Gastroesophageal sphincter (tissue), 4 donors: ENCODE results near the gene KAT2A. TPM values are rescaled to one million over a fixed set of nuclear protein-coding genes. Genes with fewer than 3 reads are reported as not detected.

Source experiments
- ATAC-seq: fragments of 150-250 bp; one replicate; pipeline ENCODE4 v1.9.1; 2016; ENCODE audit warnings: mild to moderate bottlenecking, moderate library complexity
- H3K27ac ChIP-seq, 4 donors: fragments of 200-600 bp; sonication (generic) in 3 of 4; 1 replicate in 3 of 4; 2 replicates in 1 of 4; pipeline ENCODE4 v1.5.1; 2016 to 2019
- H3K27me3 ChIP-seq: fragments of 200-600 bp; sonication (generic); one replicate; pipeline ENCODE4 v1.5.1; 2019
- H3K36me3 ChIP-seq, 2 donors: fragments of 200-600 bp; sonication (generic); one replicate each; pipeline ENCODE4 v1.5.1; 2019; ENCODE audit warnings: control low read depth in 1 of 2
- H3K4me1 ChIP-seq, 3 donors: fragments of 200-600 bp; sonication (generic); 1 replicate in 2 of 3; 2 replicates in 1 of 3; pipeline ENCODE4 v1.5.1; 2016 to 2019; ENCODE audit warnings: control low read depth in 2 of 3
- H3K4me3 ChIP-seq, 2 donors: fragments of 200-600 bp; sonication (generic); one replicate each; pipeline ENCODE4 v1.5.1; 2019; ENCODE audit warnings: mild to moderate bottlenecking in 1 of 2, moderate library complexity in 1 of 2
- H3K9me3 ChIP-seq, 3 donors: fragments of 200-600 bp; sonication (generic); one replicate each; pipeline ENCODE4 v1.5.1; 2017 to 2019; ENCODE audit warnings: control low read depth in 2 of 3
- CTCF ChIP-seq, 4 experiments: fragments of 200-600 bp in 2 of 4; fragments of 450-650 bp in 2 of 4; sonication (generic) in 1 of 4; IDR thresholded peaks; one replicate each; pipeline ENCODE4 v1.5.1; 2017 to 2019; ENCODE audit warnings: antibody characterized with exemption in 4 of 4, mild to moderate bottlenecking in 2 of 4, moderate library complexity in 2 of 4
- EP300 ChIP-seq: sonication (generic); formaldehyde crosslinking; IDR thresholded peaks from one replicate; pipeline ENCODE4 v1.6.1; 2017; ENCODE audit warnings: antibody characterized with exemption, mild to moderate bottlenecking
- POLR2A ChIP-seq, 2 donors: fragments of 450-650 bp; IDR thresholded peaks; one replicate each; pipeline ENCODE4 v1.6.1; 2017; ENCODE audit warnings: antibody characterized with exemption in 2 of 2, mild to moderate bottlenecking in 2 of 2, moderate library complexity in 1 of 2
- POLR2AphosphoS5 ChIP-seq: sonication (generic); formaldehyde crosslinking; IDR thresholded peaks from one replicate; pipeline ENCODE4 v1.6.1; 2017; ENCODE audit warnings: antibody characterized with exemption
- WGBS, 2 donors: methylation state at CpG; one replicate each; pipeline ENCODE4 v1.1.5; 2018; ENCODE audit warnings: low coverage in 1 of 2; 5-methylcytosine and 5-hydroxymethylcytosine counted together
- total RNA-seq, 4 donors: library from RNA; depleted of rRNA; stranded (reverse); fragments of >200 nt; gene quantifications; one replicate each; pipeline ENCODE4 v1.1.0, GENCODE V29; 2016

Gene KAT2A
- total RNA-seq, 4 donors from 2014 or later = 10.3 to 51.2 (median 19.3) TPM

GRCh38 chr17:42114118-42114517 lies 7.0 kb downstream of the KAT2A start:
- peaks cover 0 to 56% of the 10 kb centered on the region in 2 donors for H3K36me3 ChIP-seq

GRCh38 chr17:42113293-42114069 lies 7.7 kb downstream of the KAT2A start:
- H3K36me3 ChIP-seq = peaks cover 0 to 56% of the 10 kb centered on the region in 2 donors
- WGBS, 2 donors = 87% methylated on average over 3 of the region's 28 CpGs; no CpG with 5 or more reads in 1 of the 2 donors

More at GRCh38 chr17:42114118-42114517, 7.0 kb downstream of the KAT2A start:
- Histone ChIP-seq H3K27ac (peak overlapping the region in 2 of 4 donors; percentile 91 to 93), H3K4me3 (no peak overlapping the region), H3K9me3 (no peaks in the 10 kb centered on the region), H3K27me3 (no peaks in the 10 kb centered on the region), H3K4me1 (peaks cover 0 to 47% (median 15%) of the 10 kb centered on the region in 3 donors)
- no peak for ATAC-seq
- 80% methylated on average over 1 of the region's 9 CpGs; no CpG with 5 or more reads in 1 of the 2 donors for WGBS, 2 donors
- TF ChIP-seq POLR2A (IDR thresholded peaks at IDR 0.05) = no peak
- no peak for TF ChIP-seq CTCF (IDR thresholded peaks at IDR 0.05)
- no peak for TF ChIP-seq EP300
- no peak for TF ChIP-seq POLR2AphosphoS5

GRCh38 chr17:42112552-42113176 lies 8.5 kb downstream of the KAT2A start, which contains the start of gene DHX58:
Gene DHX58 (minus strand): TSS chr17:42112714. CDS start chr17:42111892, 822 bp downstream.
- H3K4me1 ChIP-seq = peaks cover 0 to 48% (median 15%) of the 10 kb centered on the region in 3 donors
- WGBS, 2 donors = 0% methylated on average over 1 to 2 of the region's 10 CpGs
- peak within 1 kb of the TSS; percentile 39 to 67 for H3K4me3 ChIP-seq
- peak; percentile 71 for TF ChIP-seq POLR2AphosphoS5
- TF ChIP-seq EP300 = no peak
- peak; percentile 47 to 65 for TF ChIP-seq POLR2A (IDR thresholded peaks at IDR 0.05)
- TF ChIP-seq CTCF (IDR thresholded peaks at IDR 0.05) = no peak
- ATAC-seq = peak; percentile 91
- peaks cover 0 to 56% of the 10 kb centered on the region in 2 donors for H3K36me3 ChIP-seq
- peak within 1 kb of the TSS; percentile 51 to 96 (median 92) for H3K27ac ChIP-seq
- no peaks in the 10 kb centered on the region for H3K9me3 ChIP-seq
- no peaks in the 10 kb centered on the region for H3K27me3 ChIP-seq

More at GRCh38 chr17:42113293-42114069, 7.7 kb downstream of the KAT2A start:
- Histone ChIP-seq H3K27me3 (no peaks in the 10 kb centered on the region), H3K9me3 (no peaks in the 10 kb centered on the region), H3K4me1 (peaks cover 0 to 42% (median 15%) of the 10 kb centered on the region in 3 donors), H3K27ac (peak overlapping the region; percentile 51 to 96 (median 92)), H3K4me3 (no peak overlapping the region)
- ATAC-seq = no peak
- no peak for TF ChIP-seq EP300
- TF ChIP-seq POLR2AphosphoS5 = no peak
- TF ChIP-seq CTCF (IDR thresholded peaks at IDR 0.05) = no peak
- TF ChIP-seq POLR2A (IDR thresholded peaks at IDR 0.05) = no peak

GRCh38 chr17:42111871-42112551 lies 9.2 kb downstream of the KAT2A start:
- H3K27me3 ChIP-seq = no peaks in the 10 kb centered on the region
- no CpG with 5 or more reads among the region's 12 CpGs for WGBS, 2 donors
- H3K36me3 ChIP-seq = peaks cover 0 to 55% of the 10 kb centered on the region in 2 donors
- peak overlapping the region; percentile 39 to 67 for H3K4me3 ChIP-seq
- H3K4me1 ChIP-seq = peaks cover 0 to 53% (median 18%) of the 10 kb centered on the region in 3 donors
- ATAC-seq = peak; percentile 70
- peak overlapping the region; percentile 51 to 96 (median 92) for H3K27ac ChIP-seq
- H3K9me3 ChIP-seq = no peaks in the 10 kb centered on the region
- TF ChIP-seq POLR2AphosphoS5 = no peak
- no peak for TF ChIP-seq CTCF (IDR thresholded peaks at IDR 0.05)
- TF ChIP-seq POLR2A (IDR thresholded peaks at IDR 0.05) = no peak
- TF ChIP-seq EP300 = no peak
